ENCODE measurements around the gene SETDB2. TPM values are rescaled to one million over a fixed set of nuclear protein-coding genes. Genes with fewer than 3 reads are reported as not detected.
A peak's percentile ranks its signal among the peaks of the same experiment; 100 is the strongest.

The SETDB2 gene
- total and polyA plus RNA-seq, 10 of the 15 experiments (the other 5 are each of a cell fraction or from before 2014, with no cell fraction given), result 1.2 to 10.0 (median 7.4) TPM

- TF ChIP-seq CHD2 (IDR thresholded peaks at IDR 0.05; ENCODE audit: borderline replicate concordance, low read depth, low read length), result no peak
- no peak for TF ChIP-seq NFYB (IDR thresholded peaks at IDR 0.05; ENCODE audit: insufficient read depth, low read depth, low read length)
- TF ChIP-seq SMC3 (IDR thresholded peaks at IDR 0.05; ENCODE audit: borderline replicate concordance, low read length), result no peak
- peak; percentile 78 for TF ChIP-seq TCF7 (IDR thresholded peaks at IDR 0.05; ENCODE audit: borderline replicate concordance)
- TF ChIP-seq, protein P1, sequence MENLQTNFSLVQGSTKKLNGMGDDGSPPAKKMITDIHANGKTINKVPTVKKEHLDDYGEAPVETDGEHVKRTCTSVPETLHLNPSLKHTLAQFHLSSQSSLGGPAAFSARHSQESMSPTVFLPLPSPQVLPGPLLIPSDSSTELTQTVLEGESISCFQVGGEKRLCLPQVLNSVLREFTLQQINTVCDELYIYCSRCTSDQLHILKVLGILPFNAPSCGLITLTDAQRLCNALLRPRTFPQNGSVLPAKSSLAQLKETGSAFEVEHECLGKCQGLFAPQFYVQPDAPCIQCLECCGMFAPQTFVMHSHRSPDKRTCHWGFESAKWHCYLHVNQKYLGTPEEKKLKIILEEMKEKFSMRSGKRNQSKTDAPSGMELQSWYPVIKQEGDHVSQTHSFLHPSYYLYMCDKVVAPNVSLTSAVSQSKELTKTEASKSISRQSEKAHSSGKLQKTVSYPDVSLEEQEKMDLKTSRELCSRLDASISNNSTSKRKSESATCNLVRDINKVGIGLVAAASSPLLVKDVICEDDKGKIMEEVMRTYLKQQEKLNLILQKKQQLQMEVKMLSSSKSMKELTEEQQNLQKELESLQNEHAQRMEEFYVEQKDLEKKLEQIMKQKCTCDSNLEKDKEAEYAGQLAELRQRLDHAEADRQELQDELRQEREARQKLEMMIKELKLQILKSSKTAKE (IDR thresholded peaks at IDR 0.05; ENCODE audit: low read depth, poor library complexity, severe bottlenecking), result peak; percentile 34
- no peak for TF ChIP-seq NRF1 (conservative IDR thresholded peaks at IDR 0.05; ENCODE audit: low read depth, low read length)
- peak; percentile 19 for TF ChIP-seq PBX3 (IDR thresholded peaks at IDR 0.05; ENCODE audit: insufficient replicate concordance, low read depth, low read length)
- TF ChIP-seq POLR2AphosphoS5 (IDR thresholded peaks at IDR 0.05; ENCODE audit: low read length), result peak; percentile 82
- TF ChIP-seq RCOR1 (conservative IDR thresholded peaks at IDR 0.05; ENCODE audit: low read depth, low read length), result no peak
- TF ChIP-seq USF2 (IDR thresholded peaks at IDR 0.05; ENCODE audit: borderline replicate concordance, low read depth, low read length), result no peak
- peak; percentile 44; the same call in 1 of the 2 replicates for TF ChIP-seq DPF2 (IDR thresholded peaks at IDR 0.05)
- TF ChIP-seq ZNF207 (IDR thresholded peaks at IDR 0.05; ENCODE audit: borderline replicate concordance), result 0 out of 2 replicates have a peak, but pooled peaks have one; percentile 62
- TF ChIP-seq GABPA (IDR thresholded peaks at IDR 0.05; ENCODE audit: low read depth), result peak; percentile 56; the same call in 1 of the 2 replicates
- TF ChIP-seq PML (IDR thresholded peaks at IDR 0.05; ENCODE audit: low read length), result no peak
- no peak for TF ChIP-seq CBFB (IDR thresholded peaks at IDR 0.05; ENCODE audit: low read depth)
- TF ChIP-seq, protein P2, sequence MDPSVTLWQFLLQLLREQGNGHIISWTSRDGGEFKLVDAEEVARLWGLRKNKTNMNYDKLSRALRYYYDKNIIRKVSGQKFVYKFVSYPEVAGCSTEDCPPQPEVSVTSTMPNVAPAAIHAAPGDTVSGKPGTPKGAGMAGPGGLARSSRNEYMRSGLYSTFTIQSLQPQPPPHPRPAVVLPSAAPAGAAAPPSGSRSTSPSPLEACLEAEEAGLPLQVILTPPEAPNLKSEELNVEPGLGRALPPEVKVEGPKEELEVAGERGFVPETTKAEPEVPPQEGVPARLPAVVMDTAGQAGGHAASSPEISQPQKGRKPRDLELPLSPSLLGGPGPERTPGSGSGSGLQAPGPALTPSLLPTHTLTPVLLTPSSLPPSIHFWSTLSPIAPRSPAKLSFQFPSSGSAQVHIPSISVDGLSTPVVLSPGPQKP (IDR thresholded peaks at IDR 0.05; ENCODE audit: low read depth, low read length), result peak; percentile 15; the same call in 1 of the 2 replicates
- TF ChIP-seq EZH2 (IDR thresholded peaks at IDR 0.05; ENCODE audit: borderline replicate concordance, control insufficient read depth, low read depth, low read length), result no peak
- TF ChIP-seq HDAC6 (IDR thresholded peaks at IDR 0.05; ENCODE audit: unreplicated experiment), result no peak
- TF ChIP-seq IRF5 (IDR thresholded peaks at IDR 0.05; ENCODE audit: borderline replicate concordance), result no peak
These were observed 52.0 kb downstream of the SETDB2 start, which contains the start of gene PHF11 (continued) for GRCh38 chr13:49495783-49496762.

Measured in GM12878 (cell line).